OCI-LY7 (cell line): ENCODE results near the gene KCTD3. TPM values are rescaled to one million over a fixed set of nuclear protein-coding genes. Genes with fewer than 3 reads are reported as not detected.

ENCODE experiments used
- BruUV-seq: library from RNA; stranded (reverse); fragments of 400-500 nt; replicated peaks from 2 replicates; lab custom pipeline; 2021; lab: Mats Ljungman, UMichigan
- CTCF ChIA-PET: fragments of 300-600 bp; sonication (Branson Sonifier 250); formaldehyde crosslinking; loops from one replicate; lab custom pipeline; 2022; ENCODE audit warnings: antibody characterized with exemption; ENCODE audit not compliant: unreplicated experiment; lab: Charles Lee
- POLR2A ChIA-PET: fragments of 300-600 bp; sonication (Branson Sonifier 250); formaldehyde crosslinking; loops from one replicate; lab custom pipeline; 2022; ENCODE audit warnings: antibody characterized with exemption; lab: Charles Lee
- DNase-seq: peaks from one replicate; pipeline ENCODE4 v3.0.0-alpha.2; 2015; ENCODE audit warnings: low spot score
- H2AFZ ChIP-seq: fragments of 200-600 bp; sonication (generic), shearing (Covaris generic); 2 replicates; pipeline ENCODE4 v1.6.1; 2014; ENCODE audit warnings: mild to moderate bottlenecking, antibody characterized with exemption, low read length, moderate library complexity
- H3K27ac ChIP-seq: fragments of 200-600 bp; sonication (generic); 2 replicates; pipeline ENCODE4 v1.5.1; 2014; ENCODE audit warnings: mixed run types, low read depth, mild to moderate bottlenecking, moderate library complexity, low read length, inconsistent platforms; ENCODE audit not compliant: poor library complexity, severe bottlenecking
- H3K36me3 ChIP-seq: fragments of 200-600 bp; sonication (generic); 2 replicates; pipeline ENCODE4 v1.6.1; 2014; ENCODE audit warnings: mild to moderate bottlenecking, antibody characterized with exemption, low read length, moderate library complexity, mixed read lengths; ENCODE audit not compliant: insufficient read depth
- H3K4me1 ChIP-seq: fragments of 200-600 bp; sonication (generic); 2 replicates; pipeline ENCODE4 v1.5.1; 2014; ENCODE audit warnings: mild to moderate bottlenecking, low read length; ENCODE audit not compliant: insufficient read depth, poor library complexity, severe bottlenecking
- H3K4me2 ChIP-seq: fragments of 200-600 bp; sonication (generic); 2 replicates; pipeline ENCODE4 v1.6.1; 2014; ENCODE audit warnings: mild to moderate bottlenecking, low read length
- H3K4me3 ChIP-seq: fragments of 200-600 bp; sonication (generic); 2 replicates; pipeline ENCODE4 v1.5.1; 2014; ENCODE audit warnings: mild to moderate bottlenecking, low read depth, low read length; ENCODE audit not compliant: poor library complexity, severe bottlenecking
- H3K79me2 ChIP-seq: fragments of 200-600 bp; sonication (generic); 2 replicates; pipeline ENCODE4 v1.6.1; 2016; ENCODE audit warnings: low read depth, mild to moderate bottlenecking, low read length, moderate library complexity, mixed read lengths; ENCODE audit not compliant: insufficient read depth
- H3K9me2 ChIP-seq: fragments of 200-600 bp; sonication (generic); 2 replicates; pipeline ENCODE4 v1.6.1; 2016; ENCODE audit warnings: mild to moderate bottlenecking, low read length, mixed read lengths; ENCODE audit not compliant: insufficient read depth
- H3K9me3 ChIP-seq: fragments of 200-600 bp; sonication (generic); 2 replicates; pipeline ENCODE4 v1.6.1; 2014; ENCODE audit warnings: mild to moderate bottlenecking, mixed run types, low read length, mixed read lengths
- H4K20me1 ChIP-seq: fragments of 200-600 bp; sonication (generic); 2 replicates; pipeline ENCODE4 v1.6.1; 2014; ENCODE audit warnings: mild to moderate bottlenecking, antibody characterized with exemption, low read length, moderate library complexity, mixed read lengths; ENCODE audit not compliant: insufficient read depth
- CTCF ChIP-seq: fragments of 200-600 bp; sonication (generic); conservative IDR thresholded peaks from 2 replicates; pipeline ENCODE4 v1.5.1; 2014; ENCODE audit warnings: mild to moderate bottlenecking, antibody characterized with exemption, low read length, moderate library complexity, mixed read lengths
- EZH2phosphoT487 ChIP-seq: fragments of 200-600 bp; sonication (generic); IDR thresholded peaks from 2 replicates; pipeline ENCODE4 v1.6.1; 2018; ENCODE audit warnings: low read depth, borderline replicate concordance, mild to moderate bottlenecking, mixed run types, antibody characterized with exemption, low read length, moderate library complexity, mixed read lengths
- intact Hi-C: fragments of 100-400 bp; cut with micrococcal nuclease; formaldehyde crosslinking; loops from one replicate; pipeline ENCODE4 v1.10.0; 2022; ENCODE audit not compliant: unreplicated experiment
- total RNA-seq, 2 experiments: library from RNA; depleted of rRNA in 1 of 2; stranded (reverse); fragments of >200 nt in 1 of 2; shearing (Covaris generic) in 1 of 2; gene quantifications; 2 replicates each; pipeline ENCODE4 v1.2.3, GENCODE V29; 2014 to 2022

The KCTD3 gene
- total RNA-seq, 2 experiments from 2014 or later, result 0.13 to 3.4 TPM

DNA sequence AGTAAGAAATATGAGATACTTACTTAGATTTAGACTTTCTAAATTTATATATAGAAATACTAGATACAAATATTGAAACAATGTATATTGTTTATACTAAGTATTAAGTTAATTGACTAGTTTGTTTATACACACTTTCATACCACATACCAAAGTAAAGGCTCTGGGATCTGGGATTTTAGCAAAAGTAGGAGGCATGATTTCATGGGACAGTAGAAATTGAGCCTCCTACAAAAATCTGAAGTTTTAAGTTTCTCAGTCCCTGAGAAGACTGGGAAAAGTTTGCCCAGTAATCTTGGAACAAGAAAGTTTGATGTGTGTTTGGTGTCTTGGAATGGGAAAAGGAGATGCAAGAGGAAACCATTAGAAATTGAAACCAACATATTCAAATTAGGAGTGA lies 30.9 kb downstream of the KCTD3 start:
- H4K20me1 ChIP-seq, result no peaks in the 10 kb centered on the region
- no TSS peak for BruUV-seq
- POLR2A ChIA-PET, result no interaction called here
- no peaks in the 10 kb centered on the region for H3K9me2 ChIP-seq
- H3K9me3 ChIP-seq, result no peaks in the 10 kb centered on the region
- intact Hi-C loops, result no loop called here
- H3K27ac ChIP-seq, result no peak overlapping the region
- CTCF ChIA-PET, result no interaction called here
- H3K4me3 ChIP-seq, result no peak overlapping the region
- H3K4me2 ChIP-seq, result no peak overlapping the region
- TF ChIP-seq EZH2phosphoT487 (no peak), CTCF (no peak)
- no peaks in the 10 kb centered on the region for H3K79me2 ChIP-seq
- H3K4me1 ChIP-seq, result no peaks in the 10 kb centered on the region
- DNase-seq, result no peak
- no peak overlapping the region for H2AFZ ChIP-seq
- no peaks in the 10 kb centered on the region for H3K36me3 ChIP-seq

DNA sequence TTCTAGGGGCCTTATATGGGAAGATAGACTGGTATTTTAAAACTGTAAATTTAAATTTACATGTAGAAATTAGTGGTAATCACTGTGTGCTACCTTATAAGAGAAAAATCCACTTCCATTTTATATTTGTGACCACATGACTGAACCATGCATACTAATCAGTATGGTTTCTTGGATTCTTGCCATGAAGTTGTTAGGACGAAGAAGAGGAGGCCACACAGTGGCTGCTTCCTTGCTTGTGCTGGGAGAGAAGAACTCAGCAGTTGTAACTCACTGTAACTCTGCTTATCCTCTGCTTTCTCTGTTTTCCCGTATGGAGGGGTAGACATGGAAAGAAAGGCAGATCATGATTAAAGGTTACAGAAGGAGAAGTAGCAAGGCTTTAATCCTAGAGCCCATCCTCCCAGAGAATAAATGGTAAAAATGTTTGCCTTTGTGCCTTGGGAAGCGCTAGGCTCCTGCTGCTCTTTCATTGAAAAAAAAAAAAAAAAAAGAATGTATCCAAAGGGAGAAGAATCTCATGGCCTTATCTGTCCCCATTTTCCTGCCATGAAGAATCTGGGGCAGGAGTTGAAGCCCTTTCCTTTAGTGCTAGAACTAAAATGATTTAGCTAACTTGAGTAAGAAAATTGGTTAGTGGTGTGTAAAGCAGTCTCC lies 32.4 kb downstream of the KCTD3 start:
- no peaks in the 10 kb centered on the region for H3K9me2 ChIP-seq
- no peak overlapping the region for H3K4me3 ChIP-seq
- DNase-seq, result no peak
- H3K79me2 ChIP-seq, result no peaks in the 10 kb centered on the region
- no peaks in the 10 kb centered on the region for H3K9me3 ChIP-seq
- H2AFZ ChIP-seq, result no peak overlapping the region
- H3K4me1 ChIP-seq, result no peaks in the 10 kb centered on the region
- intact Hi-C loops, result no loop called here
- POLR2A ChIA-PET, result no interaction called here
- H3K4me2 ChIP-seq, result no peak overlapping the region
- no peak for TF ChIP-seq CTCF
- TF ChIP-seq EZH2phosphoT487, result no peak
- no peaks in the 10 kb centered on the region for H4K20me1 ChIP-seq
- no peaks in the 10 kb centered on the region for H3K36me3 ChIP-seq
- no peak overlapping the region for H3K27ac ChIP-seq
- BruUV-seq, result no TSS peak
- CTCF ChIA-PET, result no interaction called here

- intact Hi-C loops, result no loop called here
- no peak overlapping the region for H3K4me3 ChIP-seq
- ChIA-PET POLR2A (interaction anchor here (0.7 kb wide), 2 partner anchors 165 to 1287 kb away, joined by 3 read pairs; no protein-coding TSS in a partner anchor), CTCF (no interaction called here)
- BruUV-seq, result no TSS peak
- no peaks in the 10 kb centered on the region for H3K79me2 ChIP-seq
- no peak overlapping the region for H3K27ac ChIP-seq
- H3K36me3 ChIP-seq, result no peaks in the 10 kb centered on the region
- no peak overlapping the region for H3K4me2 ChIP-seq
- TF ChIP-seq CTCF (no peak), EZH2phosphoT487 (no peak)
- H4K20me1 ChIP-seq, result no peaks in the 10 kb centered on the region
- H3K4me1 ChIP-seq, result no peaks in the 10 kb centered on the region
- H3K9me3 ChIP-seq, result no peaks in the 10 kb centered on the region
- no peak for DNase-seq
- no peaks in the 10 kb centered on the region for H3K9me2 ChIP-seq
- H2AFZ ChIP-seq, result no peak overlapping the region
Observed at GRCh38 chr1:215600258-215600792, 33.2 kb downstream of the KCTD3 start.
